IMR-90 (cell line): Measurements from ENCODE around the gene CFAP20. TPM values are rescaled to one million over a fixed set of nuclear protein-coding genes. Genes with fewer than 3 reads are reported as not detected.

Experiments
- ATAC-seq: fragments of 200-7000 bp; cut with Tn5 transposase; 2 replicates; pipeline ENCODE4 v1.9.1; 2020; ENCODE audit warnings: low read depth, mild to moderate bottlenecking, moderate library complexity
- BruUV-seq: library from RNA; stranded (reverse); fragments of 400-500 nt; replicated peaks from 2 replicates; lab custom pipeline; 2021; lab: Mats Ljungman, UMichigan
- CTCF ChIA-PET: fragments of 300-600 bp; formaldehyde crosslinking; extraction: SDS; loops from one replicate; lab custom pipeline; 2021; ENCODE audit warnings: antibody characterized with exemption; lab: Yijun Ruan, JAX
- POLR2A ChIA-PET: fragments of 300-600 bp; sonication (Branson Sonifier 250); formaldehyde crosslinking; loops from one replicate; lab custom pipeline; 2022; ENCODE audit warnings: antibody characterized with exemption; ENCODE audit not compliant: unreplicated experiment; lab: Charles Lee
- DNase-seq: peaks from one replicate; pipeline ENCODE4 v3.0.0; 2013
- H2AFZ ChIP-seq: replicated peaks from 2 replicates; pipeline ENCODE3; 2013; ENCODE audit warnings: low read length, mild to moderate bottlenecking; ENCODE audit not compliant: poor library complexity
- H2AK5ac ChIP-seq: 2 replicates; pipeline ENCODE4 v1.6.1; 2013; ENCODE audit warnings: low read depth, low read length, inconsistent platforms
- H2AK9ac ChIP-seq: replicated peaks from 2 replicates; pipeline ENCODE3; 2013; ENCODE audit warnings: mild to moderate bottlenecking, low read depth, low read length, moderate library complexity; ENCODE audit not compliant: poor library complexity
- H2BK120ac ChIP-seq: 2 replicates; pipeline ENCODE4 v1.6.1; 2013; ENCODE audit warnings: low read depth, low read length, inconsistent platforms
- H2BK15ac ChIP-seq: 3 replicates; pipeline ENCODE4 v1.6.1; 2013; ENCODE audit warnings: low read depth, low read length, inconsistent platforms
- H2BK20ac ChIP-seq: 2 replicates; pipeline ENCODE4 v1.6.1; 2013; ENCODE audit warnings: low read depth, mild to moderate bottlenecking, inconsistent platforms, low read length, moderate library complexity
- H2BK5ac ChIP-seq: 2 replicates; pipeline ENCODE4 v1.6.1; 2013; ENCODE audit warnings: mild to moderate bottlenecking, low read depth, low read length, inconsistent platforms; ENCODE audit not compliant: poor library complexity, severe bottlenecking
- H3K14ac ChIP-seq: replicated peaks from 2 replicates; pipeline ENCODE4 v1.6.1; 2013; ENCODE audit warnings: low read depth, low read length, inconsistent platforms
- H3K18ac ChIP-seq: 2 replicates; pipeline ENCODE4 v1.6.1; 2013; ENCODE audit warnings: low read depth, low read length, control low read depth
- H3K23ac ChIP-seq: 2 replicates; pipeline ENCODE4 v1.6.1; 2013; ENCODE audit warnings: low read depth, low read length, inconsistent platforms
- H3K27ac ChIP-seq: 2 replicates; pipeline ENCODE4 v1.5.1; 2013; ENCODE audit warnings: mild to moderate bottlenecking, control low read depth, low read length; ENCODE audit not compliant: insufficient read depth
- H3K27me3 ChIP-seq: 2 replicates; pipeline ENCODE4 v1.6.1; 2013; ENCODE audit warnings: low read length; ENCODE audit not compliant: control insufficient read depth, insufficient read depth
- H3K36me3 ChIP-seq: 2 replicates; pipeline ENCODE4 v1.6.1; 2013; ENCODE audit warnings: low read length, mixed read lengths; ENCODE audit not compliant: control insufficient read depth, insufficient read depth
- H3K4ac ChIP-seq: 2 replicates; pipeline ENCODE4 v1.6.1; 2013; ENCODE audit warnings: low read depth, low read length, inconsistent platforms
- H3K4me1 ChIP-seq: 2 replicates; pipeline ENCODE4 v1.6.1; 2013; ENCODE audit warnings: low read length, mixed read lengths; ENCODE audit not compliant: control insufficient read depth, insufficient read depth
- H3K4me2 ChIP-seq: 2 replicates; pipeline ENCODE4 v1.6.1; 2013; ENCODE audit warnings: low read depth, mild to moderate bottlenecking, control low read depth, low read length, moderate library complexity
- H3K4me3 ChIP-seq: 2 replicates; pipeline ENCODE4 v1.5.1; 2013; ENCODE audit warnings: low read depth, mild to moderate bottlenecking, control low read depth, low read length, moderate library complexity; ENCODE audit not compliant: insufficient read depth
- H3K56ac ChIP-seq: 2 replicates; pipeline ENCODE4 v1.6.1; 2013; ENCODE audit warnings: low read length, inconsistent platforms; ENCODE audit not compliant: insufficient read depth; ENCODE audit errors: extremely low read depth
- H3K79me1 ChIP-seq, 2 experiments: 2 replicates each; pipeline ENCODE4 v1.6.1; 2013; ENCODE audit warnings: low read length in 2 of 2, inconsistent platforms in 1 of 2, low read depth in 1 of 2
- H3K9ac ChIP-seq: 2 replicates; pipeline ENCODE4 v1.6.1; 2013; ENCODE audit warnings: low read depth, low read length, control low read depth
- H3K9me1 ChIP-seq: 2 replicates; pipeline ENCODE4 v1.6.1; 2013; ENCODE audit warnings: low read length, inconsistent platforms; ENCODE audit not compliant: insufficient read depth
- H3K9me3 ChIP-seq: 2 replicates; pipeline ENCODE4 v1.6.1; 2013; ENCODE audit warnings: low read length; ENCODE audit not compliant: control insufficient read depth, insufficient read depth
- H4K20me1 ChIP-seq: 2 replicates; pipeline ENCODE4 v1.6.1; 2013; ENCODE audit warnings: low read length, inconsistent platforms; ENCODE audit not compliant: insufficient read depth
- H4K5ac ChIP-seq: 2 replicates; pipeline ENCODE4 v1.6.1; 2013; ENCODE audit warnings: mild to moderate bottlenecking, low read depth, low read length, control low read depth
- H4K8ac ChIP-seq, 2 experiments: 2 replicates each; pipeline ENCODE4 v1.6.1; 2013; ENCODE audit warnings: low read depth in 2 of 2, low read length in 2 of 2, control low read depth in 1 of 2, inconsistent platforms in 1 of 2
- H4K91ac ChIP-seq: 2 replicates; pipeline ENCODE4 v1.6.1; 2013; ENCODE audit warnings: low read depth, low read length, inconsistent platforms; ENCODE audit not compliant: insufficient read depth
- BHLHE40 ChIP-seq: fragments of 150-350 bp; IDR thresholded peaks from 2 replicates; pipeline ENCODE4 v1.6.1; 2016; ENCODE audit warnings: mild to moderate bottlenecking, low read depth, low read length
- CEBPB ChIP-seq: IDR thresholded peaks from 2 replicates; pipeline ENCODE4 v1.6.1; 2012; ENCODE audit warnings: low read depth, low read length, improper control_type of control experiment
- FOS ChIP-seq: fragments of 150-350 bp; IDR thresholded peaks from 2 replicates; pipeline ENCODE4 v1.6.1; 2016; ENCODE audit warnings: low read depth, low read length
- MAZ ChIP-seq: IDR thresholded peaks from 2 replicates; pipeline ENCODE4 v1.6.1; 2012; ENCODE audit warnings: low read depth, mild to moderate bottlenecking, low read length, improper control_type of control experiment, moderate library complexity, borderline replicate concordance
- MXI1 ChIP-seq: IDR thresholded peaks from 2 replicates; pipeline ENCODE4 v1.6.1; 2012; ENCODE audit warnings: low read depth, mild to moderate bottlenecking, low read length, moderate library complexity, borderline replicate concordance
- POLR2A ChIP-seq: IDR thresholded peaks from 2 replicates; pipeline ENCODE4 v1.6.1; 2012; ENCODE audit warnings: mild to moderate bottlenecking, low read depth, low read length
- RFX5 ChIP-seq: IDR thresholded peaks from 2 replicates; pipeline ENCODE4 v1.8.0; 2012; ENCODE audit warnings: low read depth, mild to moderate bottlenecking, low read length, moderate library complexity
- SMC3 ChIP-seq: fragments of 150-350 bp; IDR thresholded peaks from 2 replicates; pipeline ENCODE4 v1.6.1; 2016; ENCODE audit warnings: low read depth, mild to moderate bottlenecking, antibody characterized with exemption, low read length, moderate library complexity
- WGBS, 2 experiments: methylation state at CpG; one replicate each; pipeline versions ENCODE4 v1.1.5 to v1.1.7; 2013; ENCODE audit warnings: missing lambda C conversion rate in 2 of 2; ENCODE audit not compliant: insufficient read length in 1 of 2; ENCODE audit errors: extremely low coverage in 2 of 2; 5-methylcytosine and 5-hydroxymethylcytosine counted together
- dilution Hi-C: fragments of 300-500 bp; cut with HindIII; formaldehyde crosslinking; loops from one replicate; pipeline ENCODE4 v1.14.3; 2018; ENCODE audit warnings: low sequenced_read_pairs; ENCODE audit not compliant: unreplicated experiment
- in situ Hi-C: fragments of 300-500 bp; cut with MboI; formaldehyde crosslinking; loops from 3 replicates; pipeline ENCODE4 v1.14.3; 2019; ENCODE audit warnings: low sequenced_read_pairs, inconsistent platforms, mixed read lengths
- intact Hi-C: fragments of 100-400 bp; cut with micrococcal nuclease; formaldehyde crosslinking; loops from 2 replicates; pipeline ENCODE4 v1.10.0; 2022
- polyA plus RNA-seq, 3 experiments: library from polyadenylated mRNA; depleted of rRNA; stranded (reverse); fragments of >200 nt; gene quantifications; 2 replicates each; pipeline ENCODE4 v1.2.3, GENCODE V29; 2012; ENCODE audit warnings: low replicate concordance in 1 of 3
- total RNA-seq: library from RNA; depleted of rRNA; stranded (reverse); fragments of >200 nt; gene quantifications from 2 replicates; pipeline ENCODE4 v1.2.3, GENCODE V29; 2012
- TF ChIP-seq, protein P1 (sequence below): conservative IDR thresholded peaks from 2 replicates; pipeline ENCODE4 v1.5.1; 2012; ENCODE audit warnings: mild to moderate bottlenecking, low read depth, low read length, improper control_type of control experiment
- TF ChIP-seq, protein P2 (sequence below): fragments of 150-350 bp; IDR thresholded peaks from 2 replicates; pipeline ENCODE4 v1.6.1; 2017; ENCODE audit warnings: mild to moderate bottlenecking, antibody characterized with exemption, low read length, low read depth

CFAP20 gene
- total and polyA plus RNA-seq, 2 of the 4 experiments (the other 2 are of a cell fraction), result 39.1 to 54.0 TPM

GRCh38 chr16:58099097-58099955, 29.9 kb downstream of the CFAP20 start:
- Histone ChIP-seq H3K79me1 (no peaks in the 10 kb centered on the region), H2AK9ac (no peak overlapping the region), H3K23ac (no peak overlapping the region), H3K4me3 (no peak overlapping the region), H4K20me1 (no peaks in the 10 kb centered on the region), H4K91ac (no peak overlapping the region), H3K9ac (no peak overlapping the region), H4K5ac (no peak overlapping the region), H2BK5ac (no peak overlapping the region), H3K27me3 (peaks cover 6% of the 10 kb centered on the region), H3K36me3 (no peaks in the 10 kb centered on the region), H3K18ac (no peak overlapping the region), H3K14ac (no peak overlapping the region), H2BK20ac (no peak overlapping the region), H3K4me2 (no peak overlapping the region), H3K56ac (no peak overlapping the region), H2BK15ac (no peak overlapping the region), H3K9me3 (no peaks in the 10 kb centered on the region), H3K9me1 (no peaks in the 10 kb centered on the region), H4K8ac (no peak overlapping the region), H3K27ac (no peak overlapping the region), H3K4ac (no peak overlapping the region), H2AFZ (no peak overlapping the region), H2AK5ac (no peak overlapping the region), H3K4me1 (no peaks in the 10 kb centered on the region), H2BK120ac (no peak overlapping the region)
- in situ Hi-C loops (no loop called here), dilution Hi-C loops (no loop called here), intact Hi-C loops (no loop called here)
- no peak for DNase-seq
- POLR2A ChIA-PET, result no interaction called here
- BruUV-seq, result no TSS peak
- WGBS, 2 experiments, result 79% methylated on average over 2 of the region's 12 CpGs; no CpG with 5 or more reads in 1 of the 2 experiments
- TF ChIP-seq BHLHE40 (no peak), RFX5 (no peak), FOS (no peak), CEBPB (no peak), POLR2A (no peak), SMC3 (no peak), MXI1 (no peak), MAZ (no peak)
- TF ChIP-seq, protein P1, sequence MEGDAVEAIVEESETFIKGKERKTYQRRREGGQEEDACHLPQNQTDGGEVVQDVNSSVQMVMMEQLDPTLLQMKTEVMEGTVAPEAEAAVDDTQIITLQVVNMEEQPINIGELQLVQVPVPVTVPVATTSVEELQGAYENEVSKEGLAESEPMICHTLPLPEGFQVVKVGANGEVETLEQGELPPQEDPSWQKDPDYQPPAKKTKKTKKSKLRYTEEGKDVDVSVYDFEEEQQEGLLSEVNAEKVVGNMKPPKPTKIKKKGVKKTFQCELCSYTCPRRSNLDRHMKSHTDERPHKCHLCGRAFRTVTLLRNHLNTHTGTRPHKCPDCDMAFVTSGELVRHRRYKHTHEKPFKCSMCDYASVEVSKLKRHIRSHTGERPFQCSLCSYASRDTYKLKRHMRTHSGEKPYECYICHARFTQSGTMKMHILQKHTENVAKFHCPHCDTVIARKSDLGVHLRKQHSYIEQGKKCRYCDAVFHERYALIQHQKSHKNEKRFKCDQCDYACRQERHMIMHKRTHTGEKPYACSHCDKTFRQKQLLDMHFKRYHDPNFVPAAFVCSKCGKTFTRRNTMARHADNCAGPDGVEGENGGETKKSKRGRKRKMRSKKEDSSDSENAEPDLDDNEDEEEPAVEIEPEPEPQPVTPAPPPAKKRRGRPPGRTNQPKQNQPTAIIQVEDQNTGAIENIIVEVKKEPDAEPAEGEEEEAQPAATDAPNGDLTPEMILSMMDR, result no peak
- TF ChIP-seq, protein P2, sequence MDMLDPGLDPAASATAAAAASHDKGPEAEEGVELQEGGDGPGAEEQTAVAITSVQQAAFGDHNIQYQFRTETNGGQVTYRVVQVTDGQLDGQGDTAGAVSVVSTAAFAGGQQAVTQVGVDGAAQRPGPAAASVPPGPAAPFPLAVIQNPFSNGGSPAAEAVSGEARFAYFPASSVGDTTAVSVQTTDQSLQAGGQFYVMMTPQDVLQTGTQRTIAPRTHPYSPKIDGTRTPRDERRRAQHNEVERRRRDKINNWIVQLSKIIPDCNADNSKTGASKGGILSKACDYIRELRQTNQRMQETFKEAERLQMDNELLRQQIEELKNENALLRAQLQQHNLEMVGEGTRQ, result no peak
- ATAC-seq, result no peak
- CTCF ChIA-PET, result no interaction called here
